Measurements from ENCODE around the gene MINDY4.

MINDY4 gene

GRCh38 chr7:30771174-30771879, at the start of gene MINDY4:
Gene MINDY4 (plus strand): TSS chr7:30771417. CDS start chr7:30771494, 77 bp downstream.
- no peak for FAIRE-seq

DNA sequence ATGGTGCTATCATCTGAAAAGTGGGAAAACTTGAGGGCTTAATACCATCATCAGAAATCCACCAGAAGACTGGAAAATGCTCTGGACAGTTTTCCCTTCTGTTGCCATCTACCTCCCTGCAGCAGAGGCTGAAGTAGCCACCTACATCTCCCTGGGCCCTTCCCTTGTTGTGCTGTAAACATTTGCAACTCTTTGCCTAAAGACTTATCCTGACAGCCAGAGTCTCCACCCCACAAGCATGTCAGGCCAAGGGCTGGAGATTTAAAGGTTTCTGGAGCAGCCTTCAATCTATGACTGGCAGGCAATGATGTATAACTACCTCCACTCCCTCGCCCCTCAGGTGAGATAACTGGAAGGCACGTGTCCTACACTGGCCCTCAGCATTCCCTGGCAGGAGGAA, 49.0 kb upstream of the MINDY4 start:
- FAIRE-seq: no peak

- FAIRE-seq: no peak
Measured at GRCh38 chr7:30722671-30723070, 48.5 kb upstream of the MINDY4 start.

GRCh38 chr7:30723776-30724175, 47.4 kb upstream of the MINDY4 start:
- no peak for FAIRE-seq

DNA sequence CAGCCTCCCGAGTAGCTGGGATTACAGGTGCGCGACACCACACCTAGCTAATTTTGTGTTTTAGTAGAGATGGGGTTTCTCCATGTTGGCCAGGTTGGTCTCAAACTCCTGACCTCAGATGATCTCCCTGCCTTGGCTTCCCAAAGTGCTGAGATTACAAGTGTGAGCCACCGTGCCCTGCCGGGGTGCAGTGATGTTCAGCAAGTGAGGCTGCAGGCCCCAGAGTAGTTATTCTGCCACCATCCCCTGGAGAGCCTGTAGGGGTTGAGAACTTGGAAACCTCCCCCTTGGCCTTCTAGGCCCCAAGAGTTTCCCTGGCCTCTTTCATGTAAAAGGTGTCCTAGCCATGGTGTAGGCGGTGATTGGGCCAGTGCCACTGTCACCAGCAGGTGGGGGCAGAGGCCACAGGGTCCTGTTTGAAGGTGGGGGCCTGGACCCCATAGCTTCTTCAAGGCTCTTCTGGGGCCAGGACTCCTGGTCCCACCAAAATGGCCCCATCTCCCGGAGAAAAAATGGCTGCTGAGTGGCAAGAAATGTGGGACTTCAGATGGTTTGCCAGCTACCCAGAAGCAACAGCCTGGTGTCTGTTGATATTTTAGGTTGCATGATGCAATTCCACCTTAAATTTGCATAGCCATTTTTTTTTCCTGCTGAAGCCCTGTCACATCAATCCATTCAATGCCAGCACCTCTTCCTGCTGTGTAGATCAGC, 44.8 kb upstream of the MINDY4 start:
- no peak for FAIRE-seq

- FAIRE-seq: no peak
Measured at GRCh38 chr7:30727061-30727945, 43.9 kb upstream of the MINDY4 start.

- no peak for FAIRE-seq
Measured at GRCh38 chr7:30728591-30729100, 42.6 kb upstream of the MINDY4 start.

- no peak for FAIRE-seq
Measured at GRCh38 chr7:30729642-30730041, 41.6 kb upstream of the MINDY4 start.

DNA sequence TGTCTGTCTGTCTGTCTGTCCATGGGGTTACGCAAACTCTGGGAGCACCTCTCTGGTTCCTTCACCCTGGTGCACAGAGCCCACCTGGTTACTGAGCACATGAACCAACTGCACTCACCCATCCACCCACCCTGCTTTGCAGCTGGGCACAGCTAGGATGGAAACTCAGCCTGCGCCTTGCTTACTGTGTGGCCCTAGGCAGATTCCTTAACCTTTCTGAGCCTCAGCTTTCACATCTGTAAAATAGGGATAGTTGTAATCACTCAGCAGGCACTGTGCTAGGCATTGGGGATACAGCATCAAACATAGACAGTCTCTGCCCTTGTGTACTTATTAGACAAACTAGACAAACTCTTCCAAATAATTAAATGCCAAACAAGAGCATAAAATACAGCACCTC, 41.1 kb upstream of the MINDY4 start:
- no peak for FAIRE-seq

DNA sequence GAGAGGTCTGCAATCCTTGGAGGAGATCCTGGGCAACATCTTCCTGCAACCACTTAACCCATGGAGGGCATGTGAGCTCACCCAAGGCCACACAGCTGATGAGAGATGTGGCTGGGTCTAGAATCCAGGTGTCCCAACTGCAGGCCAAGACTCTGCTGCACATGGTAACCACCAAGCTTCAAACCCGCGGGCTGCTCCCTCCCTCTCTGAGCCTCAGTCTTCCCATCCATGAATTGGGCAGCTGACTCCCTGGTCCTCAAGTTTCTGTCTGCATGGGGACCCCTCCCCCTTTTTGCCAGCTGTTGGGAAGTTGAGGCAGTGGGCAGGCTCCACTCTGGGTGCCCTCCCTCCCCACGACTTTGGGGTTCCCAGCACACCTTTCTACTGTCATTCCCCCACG, 40.2 kb upstream of the MINDY4 start:
- no peak for FAIRE-seq

- no peak for FAIRE-seq
Measured at GRCh38 chr7:30731581-30731980, 39.6 kb upstream of the MINDY4 start.

DNA sequence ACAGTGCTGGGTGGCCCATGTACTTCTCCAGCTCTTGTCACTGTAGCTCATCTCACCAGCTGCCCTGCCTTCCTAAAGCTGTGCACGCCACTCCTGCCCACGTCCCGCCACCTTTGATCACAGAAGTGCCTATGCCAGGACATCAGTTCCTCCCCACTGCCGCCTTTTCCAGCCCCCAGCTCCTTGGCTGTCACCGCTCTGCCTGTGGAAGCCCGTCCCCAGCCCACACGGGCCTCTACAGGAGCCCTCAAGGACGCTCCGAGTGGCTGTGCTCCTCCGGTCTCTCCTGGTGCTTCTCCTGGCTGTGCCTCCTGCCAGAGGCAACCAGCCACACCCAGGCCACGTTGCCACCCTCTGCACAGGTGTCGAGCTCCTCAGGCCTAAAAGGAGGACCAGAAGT, 38.6 kb upstream of the MINDY4 start:
- FAIRE-seq: no peak

DNA sequence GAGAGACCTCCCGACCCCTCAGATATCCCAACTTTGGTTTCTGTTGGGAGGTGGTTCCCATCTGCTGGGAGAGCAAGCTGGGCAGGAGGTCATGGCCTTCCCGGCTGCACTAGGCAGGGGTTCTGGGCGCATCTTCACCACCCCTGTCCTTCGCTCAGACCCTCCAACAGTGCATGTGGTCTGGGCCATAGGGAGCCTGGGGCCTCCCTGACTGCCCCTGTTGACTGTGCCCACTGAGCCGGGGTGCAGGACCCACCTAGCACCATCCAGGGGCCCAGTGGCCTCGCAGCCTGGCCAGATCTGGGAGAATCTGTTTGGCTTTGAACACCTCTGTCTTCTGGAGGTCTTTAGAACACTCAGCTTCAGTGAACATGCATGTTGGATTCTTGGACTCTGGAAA, 38.0 kb upstream of the MINDY4 start:
- FAIRE-seq: no peak

DNA sequence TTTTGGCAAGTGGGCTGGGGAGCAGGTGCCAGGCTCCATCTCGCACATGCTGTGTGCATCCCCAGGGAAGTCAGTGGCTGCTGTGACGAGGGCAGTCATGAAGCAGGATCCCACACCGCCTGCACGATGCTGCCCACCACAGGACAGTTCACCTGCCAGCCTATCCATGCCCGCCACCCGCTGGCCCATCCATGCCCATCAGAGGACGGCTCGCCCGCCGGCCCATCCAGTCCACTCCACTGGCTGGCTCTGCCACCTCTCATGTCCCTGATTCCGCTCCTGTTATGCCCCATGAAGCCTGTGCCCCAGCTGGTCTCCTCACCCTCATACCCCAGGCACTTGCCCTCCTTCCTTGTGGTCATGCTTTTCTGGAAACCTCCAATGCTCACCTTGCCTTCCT, 37.5 kb upstream of the MINDY4 start:
- FAIRE-seq: no peak

DNA sequence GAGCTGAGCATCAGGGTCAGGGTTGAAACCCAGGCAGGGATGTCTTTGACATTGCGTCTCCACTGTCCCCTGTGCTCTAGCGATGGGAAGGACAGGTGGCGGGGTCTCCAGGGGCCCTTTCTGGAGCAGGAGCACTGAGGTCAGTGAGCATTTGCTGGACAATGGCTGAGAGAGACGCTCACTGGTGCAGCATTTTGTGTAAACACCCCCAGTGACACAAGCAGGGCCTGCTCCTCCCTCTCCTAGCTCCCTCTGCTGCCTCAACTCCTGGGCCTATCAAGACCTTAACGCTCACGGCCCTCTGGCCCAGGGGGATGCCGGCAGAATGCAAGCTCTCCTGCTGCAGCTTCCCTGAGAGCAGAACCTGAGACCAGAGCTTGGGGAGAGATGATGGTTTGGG, 36.7 kb upstream of the MINDY4 start:
- FAIRE-seq: no peak

- FAIRE-seq: no peak
Measured at GRCh38 chr7:30735631-30736030, 35.6 kb upstream of the MINDY4 start.

GRCh38 chr7:30736291-30736690, 34.9 kb upstream of the MINDY4 start:
- no peak for FAIRE-seq

GRCh38 chr7:30738026-30738915, 32.9 kb upstream of the MINDY4 start:
- FAIRE-seq: no peak

DNA sequence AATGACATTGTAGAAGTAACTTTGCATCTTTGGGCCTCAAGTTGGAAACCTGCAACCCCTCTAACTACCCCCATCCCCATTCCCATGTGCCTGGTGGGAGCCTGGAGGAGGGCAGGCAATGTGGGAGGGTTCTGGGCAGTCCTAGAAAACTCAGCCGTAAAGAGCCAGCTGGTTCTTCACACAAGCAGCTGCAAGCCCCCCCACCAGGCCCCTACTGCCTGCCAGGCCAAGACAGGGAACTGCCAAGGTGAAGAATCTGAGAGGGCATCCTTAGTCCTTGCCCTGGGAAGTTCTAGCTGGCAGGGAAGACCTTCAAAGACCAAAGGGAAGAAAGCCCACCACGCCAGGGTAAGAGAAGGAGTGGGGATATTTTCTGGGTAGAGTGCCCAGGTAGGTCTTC, 31.5 kb upstream of the MINDY4 start:
- FAIRE-seq: no peak

DNA sequence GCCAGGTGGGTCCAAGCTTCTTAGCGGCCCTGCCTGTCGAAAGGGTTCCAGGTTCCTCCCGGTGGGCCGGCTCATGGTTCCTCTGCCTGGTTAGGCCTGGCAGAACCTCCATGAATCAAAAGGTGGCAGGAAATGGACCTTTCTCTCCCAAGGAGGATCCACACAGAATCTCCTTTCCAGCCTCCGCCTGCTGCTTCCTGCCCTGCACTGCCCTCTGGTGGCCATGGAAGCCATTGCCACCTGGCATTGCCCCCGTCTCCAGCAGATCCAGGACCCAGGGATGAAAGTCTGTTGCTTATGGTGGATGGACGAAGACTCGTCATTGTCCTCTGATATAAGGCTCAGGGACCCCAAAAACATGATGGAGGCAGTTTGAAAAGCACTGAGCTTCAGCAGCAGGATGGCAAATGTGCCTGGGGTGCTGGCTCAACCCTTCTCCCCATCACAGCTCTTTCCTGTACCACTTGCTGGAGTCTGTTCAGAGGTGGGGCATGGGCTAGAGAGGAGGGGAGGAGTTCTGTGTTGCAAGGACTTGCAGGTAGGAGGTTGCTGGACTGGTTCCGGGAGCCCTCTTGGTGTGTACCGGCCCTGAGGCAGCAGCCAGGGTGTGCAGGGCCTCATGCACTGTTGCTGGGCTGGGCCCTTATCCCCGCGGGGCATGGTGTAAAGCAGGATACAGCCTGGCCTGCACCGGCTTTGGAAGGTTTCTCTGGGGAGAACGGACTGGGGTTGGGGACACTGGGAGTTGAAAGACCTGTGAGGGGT, 30.6 kb upstream of the MINDY4 start:
- FAIRE-seq: no peak

DNA sequence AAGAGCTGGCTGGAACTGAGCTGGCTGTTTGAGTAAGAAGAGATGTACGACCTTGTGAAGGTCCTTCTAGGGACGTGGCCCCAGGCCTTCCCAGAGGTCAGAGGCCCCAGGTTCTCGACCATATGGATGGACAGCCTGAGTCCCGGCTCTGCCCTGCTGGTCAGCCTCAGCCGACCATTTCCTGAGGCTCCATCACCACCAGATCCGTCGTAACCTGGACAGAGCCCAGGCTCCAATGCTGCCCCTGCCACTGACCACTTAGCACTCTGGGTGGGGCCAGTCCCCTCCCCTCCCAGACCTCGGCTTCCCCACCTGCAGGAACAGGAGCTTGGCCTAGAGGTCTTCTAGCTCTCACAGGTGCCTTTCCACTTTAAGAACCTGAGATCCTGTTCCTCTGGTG, 29.9 kb upstream of the MINDY4 start:
- FAIRE-seq: no peak

All from endometrium (tissue), 2 donors.